Stimulated activated naive CD4-positive, alpha-beta T cell treated with Interleukin-2 at 50 U/mL for 16 hours (primary cell): Measurements from ENCODE around the gene FEZ2.

Experiments used
- DNase-seq: peaks from one replicate; lab custom pipeline; 2025; lab: John Stamatoyannopoulos, UW

FEZ2 gene

GRCh38 chr2:36561237-36561944, 36.6 kb downstream of the FEZ2 start:
- DNase-seq, result no peak

DNA sequence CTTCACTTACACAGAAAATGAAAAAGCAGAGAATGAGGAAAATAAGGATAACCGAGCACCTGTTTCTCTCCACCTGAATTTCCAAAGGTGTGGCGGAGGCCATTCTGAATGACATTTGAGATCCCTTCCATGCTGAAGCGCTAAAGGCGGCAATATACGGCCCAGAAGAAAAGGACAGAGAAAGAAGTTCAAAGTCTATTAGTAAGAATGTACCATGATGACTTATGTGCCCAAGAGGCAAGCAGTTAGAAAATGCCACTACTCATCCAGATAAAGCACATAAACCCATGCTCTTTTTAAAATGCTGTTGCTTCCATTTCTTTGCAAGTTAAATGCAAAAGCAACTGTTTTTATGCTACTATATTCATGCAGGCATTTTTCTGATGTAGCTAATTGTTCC, 37.2 kb downstream of the FEZ2 start:
- no peak for DNase-seq

GRCh38 chr2:36559221-36559942, 38.6 kb downstream of the FEZ2 start:
- DNase-seq, result no peak

DNA sequence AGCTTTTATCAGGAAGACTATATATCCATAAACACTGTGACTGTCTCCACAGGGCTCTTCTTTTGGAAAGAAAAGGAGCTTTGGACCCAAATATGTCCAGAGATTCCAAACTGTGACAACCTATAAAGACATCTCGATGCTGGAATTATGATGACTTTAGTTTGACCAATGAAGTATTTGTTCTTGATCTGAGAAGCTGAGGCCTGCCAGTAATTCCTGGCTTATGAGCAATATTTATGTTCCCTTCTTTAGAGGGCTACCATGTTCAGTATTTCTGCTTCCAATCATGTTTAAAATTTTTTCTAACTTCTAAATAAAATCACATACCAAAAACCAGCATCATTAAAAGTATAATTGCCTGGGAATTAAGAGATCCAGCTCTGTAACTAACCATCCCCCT, 41.1 kb downstream of the FEZ2 start:
- no peak for DNase-seq

DNA sequence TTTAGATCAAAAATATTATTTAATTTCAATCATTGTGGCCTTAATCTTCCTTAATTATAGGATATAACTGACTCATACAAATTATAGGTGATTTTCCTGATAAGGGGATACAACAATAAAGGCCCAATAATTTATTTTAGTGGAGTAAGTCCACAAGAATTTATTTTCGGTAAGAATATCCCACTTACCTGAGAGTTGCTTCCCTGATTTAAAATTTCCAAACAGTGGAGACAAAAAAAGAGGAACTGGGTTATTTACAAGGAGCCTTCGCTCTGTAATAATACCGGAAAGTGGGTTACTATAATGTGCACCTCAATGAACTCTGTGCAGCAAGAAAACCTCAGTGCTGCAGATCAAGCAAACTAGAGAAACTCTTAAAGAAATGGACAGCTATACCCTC, 42.2 kb downstream of the FEZ2 start:
- DNase-seq, result no peak

DNA sequence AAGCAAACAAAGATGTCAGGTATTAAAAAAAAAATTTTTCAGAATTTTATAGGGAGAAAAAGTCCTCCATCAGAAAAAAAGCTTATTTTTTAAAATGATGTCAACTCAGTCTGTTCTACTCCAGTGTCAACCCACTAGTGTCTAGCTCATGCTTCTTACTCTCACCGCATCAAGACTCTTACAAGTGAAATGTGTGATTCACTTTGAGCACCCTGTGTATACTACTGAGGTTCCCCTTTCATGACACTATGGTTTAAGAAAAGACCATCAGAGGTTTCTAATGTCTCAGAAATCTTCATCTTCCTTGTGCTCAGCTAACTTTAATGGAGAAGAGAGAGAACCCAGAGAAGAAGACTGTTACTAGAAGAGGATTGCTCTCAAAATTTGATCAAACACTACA, 43.4 kb downstream of the FEZ2 start:
- no peak for DNase-seq

GRCh38 chr2:36553683-36554082, 44.3 kb downstream of the FEZ2 start:
- DNase-seq, result no peak

- DNase-seq, result no peak
These were observed 48.0 kb downstream of the FEZ2 start for GRCh38 chr2:36550006-36550405.

DNA sequence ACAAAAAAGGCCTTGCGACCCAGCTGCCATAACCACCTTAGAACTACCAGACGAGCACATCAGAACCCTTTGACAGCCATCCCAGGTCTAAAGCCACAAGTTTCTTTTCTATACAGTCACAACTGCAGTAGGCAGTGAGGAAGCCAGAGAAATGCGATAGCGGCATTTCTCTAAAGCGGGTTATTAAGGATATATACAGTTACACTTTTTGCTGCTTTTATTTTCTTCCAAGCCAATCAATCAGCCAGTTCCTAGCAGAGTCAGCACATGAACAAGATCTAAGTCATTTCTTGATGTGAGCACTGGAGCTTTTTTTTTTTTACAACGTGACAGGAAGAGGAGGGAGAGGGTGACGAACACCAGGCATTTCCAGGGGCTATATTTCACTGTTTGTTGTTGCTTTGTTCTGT, 48.8 kb downstream of the FEZ2 start:
- no peak for DNase-seq

DNA sequence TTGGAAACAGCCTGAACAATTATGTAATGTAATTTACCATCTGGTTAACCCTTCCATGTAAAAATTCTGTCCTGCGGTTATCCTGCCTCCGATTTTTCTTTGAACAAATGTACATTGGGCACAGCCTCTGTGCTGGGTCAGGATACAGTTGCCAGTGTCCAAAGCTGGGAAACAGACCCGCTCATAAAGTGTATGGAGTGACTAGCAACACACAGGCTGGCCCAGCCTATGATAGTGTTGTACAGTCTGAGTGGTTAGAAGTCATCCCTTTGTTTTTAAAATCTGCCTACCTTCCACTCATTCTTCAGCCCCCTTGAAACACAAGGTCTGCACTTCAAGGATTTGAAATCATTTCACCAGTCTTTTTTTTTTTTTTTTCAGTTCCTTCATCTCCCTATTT, 50.1 kb downstream of the FEZ2 start:
- no peak for DNase-seq

- no peak for DNase-seq
These were observed 52.0 kb downstream of the FEZ2 start for GRCh38 chr2:36545871-36546416.

- no peak for DNase-seq
These were observed 53.2 kb downstream of the FEZ2 start for GRCh38 chr2:36544638-36545338.

DNA sequence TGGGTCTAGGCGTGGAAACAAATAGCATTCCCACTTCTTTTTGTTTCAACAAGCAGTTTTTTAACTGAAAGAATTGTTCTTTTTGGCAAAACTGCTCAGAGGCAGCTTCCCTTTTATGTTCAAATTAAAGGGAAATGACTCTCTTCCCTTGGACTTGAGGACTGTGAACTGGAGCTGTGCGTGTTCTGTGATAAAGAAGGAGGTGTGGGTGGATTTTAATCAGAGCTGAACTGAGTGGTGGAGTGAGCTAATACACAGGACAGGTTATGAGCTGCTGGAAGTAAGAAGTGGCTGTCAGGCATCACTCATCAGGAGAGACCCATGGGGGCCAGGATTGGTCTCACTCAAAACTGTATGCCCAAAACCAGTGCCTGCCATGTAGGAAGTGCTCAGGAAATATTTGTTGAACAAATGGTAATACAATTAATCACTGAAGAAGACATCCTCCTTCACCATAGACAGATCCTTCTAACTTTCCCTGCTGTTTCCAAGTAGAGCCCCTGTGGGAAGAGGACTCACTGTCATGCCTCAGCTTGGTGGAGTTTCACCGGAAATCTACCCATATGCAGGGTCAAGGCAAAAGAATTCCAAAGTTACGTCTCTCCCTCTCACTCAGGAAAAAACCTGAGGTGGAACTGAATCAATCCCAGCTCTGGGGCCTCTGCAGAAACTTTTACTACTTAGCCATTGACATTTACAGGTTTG, 55.9 kb downstream of the FEZ2 start:
- DNase-seq, result no peak

GRCh38 chr2:36540986-36541754, 56.8 kb downstream of the FEZ2 start:
- DNase-seq, result no peak

DNA sequence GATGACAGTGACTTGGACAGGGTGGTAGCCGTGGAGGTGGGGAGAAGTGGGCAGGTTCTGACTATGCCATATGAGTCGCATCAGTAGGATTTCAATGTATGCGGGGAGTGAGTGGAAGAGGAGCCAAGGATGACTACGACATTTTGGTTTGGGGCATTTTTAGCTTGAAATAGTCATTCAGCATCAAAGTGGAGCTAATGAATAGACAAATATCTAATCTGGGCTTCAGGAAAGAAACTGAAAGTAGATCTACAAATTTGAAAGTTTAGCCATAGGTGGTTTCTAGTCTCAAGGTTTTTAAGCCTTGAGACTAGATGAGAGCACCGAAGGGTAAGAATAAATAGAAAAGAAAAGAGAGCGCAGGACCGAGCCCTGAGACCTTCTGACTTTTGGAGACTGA, 58.3 kb downstream of the FEZ2 start:
- DNase-seq, result no peak

DNA sequence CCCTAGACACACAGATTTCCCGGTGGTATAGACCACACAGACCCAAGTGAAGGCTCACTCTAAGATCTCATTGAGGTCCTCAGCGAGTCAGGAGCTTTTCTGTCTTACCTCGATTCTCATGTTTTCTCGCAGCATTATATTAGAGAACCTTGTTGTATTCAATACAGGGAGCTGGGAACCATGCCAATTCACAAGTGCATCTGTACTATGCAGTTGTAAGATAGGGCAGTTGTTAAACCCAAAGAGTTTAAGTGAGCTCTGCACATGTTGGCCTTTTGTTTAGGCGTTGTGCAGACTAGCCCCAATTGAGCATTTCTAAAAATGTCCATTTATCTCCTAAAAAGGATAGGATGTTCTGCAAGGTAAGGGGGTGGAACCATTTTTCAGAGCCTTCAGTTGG, 59.6 kb downstream of the FEZ2 start:
- no peak for DNase-seq

DNA sequence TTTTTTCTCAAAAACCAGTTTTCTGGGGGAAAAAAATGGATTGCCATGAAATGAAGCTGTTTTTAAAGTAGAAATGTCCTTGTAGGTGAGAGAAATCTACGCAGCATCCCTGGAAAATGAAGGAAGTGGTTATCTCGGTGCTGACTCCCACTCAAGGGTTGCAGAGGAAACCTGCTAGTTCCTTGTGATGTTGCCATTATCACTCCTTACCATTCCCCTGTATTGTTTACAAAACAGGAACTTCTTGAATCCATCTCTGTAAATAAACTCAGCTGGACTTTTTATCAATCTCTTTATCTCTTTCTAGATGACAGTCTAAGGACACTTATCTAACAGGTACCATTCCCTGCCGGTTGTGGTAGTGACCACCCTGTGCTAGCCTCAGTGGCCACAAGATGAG, 61.2 kb downstream of the FEZ2 start:
- no peak for DNase-seq

GRCh38 chr2:36535099-36535498, 62.9 kb downstream of the FEZ2 start:
- DNase-seq, result no peak

DNA sequence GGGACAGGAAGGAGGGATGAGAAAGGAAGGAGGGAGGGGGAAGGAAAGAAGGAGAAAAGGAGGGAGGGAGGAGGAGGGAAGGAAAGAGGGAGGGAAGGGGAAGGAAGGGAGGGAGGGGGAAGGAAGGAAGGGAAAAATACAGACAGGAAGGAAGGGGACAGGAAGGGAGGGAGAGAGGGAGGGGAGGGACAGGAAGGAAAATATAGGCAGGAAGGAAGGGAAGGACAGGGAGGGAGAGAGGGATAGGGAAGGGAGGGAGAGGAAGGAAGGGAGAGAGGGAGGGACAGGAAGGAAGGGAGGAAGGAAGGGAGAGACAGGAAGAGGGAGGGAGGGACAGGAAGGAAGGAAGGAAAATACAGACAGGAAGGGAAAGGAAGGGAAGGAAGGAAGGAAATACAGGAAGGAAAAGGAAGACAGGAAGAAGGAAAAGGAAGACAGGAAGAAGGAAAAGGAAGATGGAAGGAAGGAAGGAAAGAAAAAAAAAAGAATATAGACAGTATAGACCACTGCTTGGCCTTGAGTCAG, 63.6 kb downstream of the FEZ2 start:
- DNase-seq, result no peak

DNA sequence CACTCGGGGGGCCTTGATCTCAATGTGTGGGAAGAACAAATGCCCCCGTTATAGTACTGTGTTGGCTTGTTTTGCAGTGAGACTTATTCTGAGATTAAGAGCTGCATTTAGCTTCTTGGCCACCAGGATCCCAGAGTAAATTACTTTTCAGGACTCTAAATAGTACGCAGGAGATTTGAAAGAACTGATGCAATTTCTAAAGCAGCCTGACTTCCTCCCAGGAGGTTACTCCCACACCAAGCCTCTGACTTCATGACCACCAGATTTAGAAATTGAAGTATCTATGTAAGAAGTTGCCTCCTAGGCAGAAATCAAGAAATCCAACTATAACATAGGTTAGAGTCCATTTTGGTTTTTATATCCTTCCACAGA, 67.0 kb downstream of the FEZ2 start:
- no peak for DNase-seq
